VCaP (cell line): Measurements from ENCODE around the gene PHACTR2.
"Not testable (repeated sequence)": the region's sequence is repeated elsewhere in the genome, so short reads cannot be mapped to it uniquely, and the experiment has no call there.

ENCODE experiments used
- H3K27ac ChIP-seq: fragments of 450-650 bp; 2 replicates; pipeline ENCODE4 v1.5.1; 2017
- TF ChIP-seq, protein P1 (sequence below): fragments of 450-650 bp; conservative IDR thresholded peaks from 2 replicates; pipeline ENCODE4 v1.5.1; 2017; ENCODE audit warnings: mild to moderate bottlenecking, moderate library complexity

PHACTR2 gene

DNA sequence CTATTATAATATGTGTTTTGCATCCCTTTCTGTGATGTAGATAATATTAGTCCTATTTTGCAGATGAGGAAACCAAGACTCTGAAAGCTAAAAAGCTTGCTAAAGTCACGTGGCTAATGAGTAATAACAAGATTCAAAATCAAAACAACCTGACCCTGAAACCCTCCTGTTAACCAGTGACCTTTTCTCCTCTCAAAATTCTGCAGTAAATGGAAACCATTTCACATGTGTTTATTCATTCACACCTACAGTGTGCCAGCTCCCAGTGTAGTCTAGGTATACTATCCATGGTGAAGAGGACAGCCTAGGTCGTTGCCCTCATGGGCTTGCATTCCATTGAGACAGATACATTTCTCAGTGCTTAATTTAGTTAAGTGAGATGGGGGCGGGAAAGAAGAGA, 30.6 kb upstream of the PHACTR2 start:
- TF ChIP-seq, protein P1, sequence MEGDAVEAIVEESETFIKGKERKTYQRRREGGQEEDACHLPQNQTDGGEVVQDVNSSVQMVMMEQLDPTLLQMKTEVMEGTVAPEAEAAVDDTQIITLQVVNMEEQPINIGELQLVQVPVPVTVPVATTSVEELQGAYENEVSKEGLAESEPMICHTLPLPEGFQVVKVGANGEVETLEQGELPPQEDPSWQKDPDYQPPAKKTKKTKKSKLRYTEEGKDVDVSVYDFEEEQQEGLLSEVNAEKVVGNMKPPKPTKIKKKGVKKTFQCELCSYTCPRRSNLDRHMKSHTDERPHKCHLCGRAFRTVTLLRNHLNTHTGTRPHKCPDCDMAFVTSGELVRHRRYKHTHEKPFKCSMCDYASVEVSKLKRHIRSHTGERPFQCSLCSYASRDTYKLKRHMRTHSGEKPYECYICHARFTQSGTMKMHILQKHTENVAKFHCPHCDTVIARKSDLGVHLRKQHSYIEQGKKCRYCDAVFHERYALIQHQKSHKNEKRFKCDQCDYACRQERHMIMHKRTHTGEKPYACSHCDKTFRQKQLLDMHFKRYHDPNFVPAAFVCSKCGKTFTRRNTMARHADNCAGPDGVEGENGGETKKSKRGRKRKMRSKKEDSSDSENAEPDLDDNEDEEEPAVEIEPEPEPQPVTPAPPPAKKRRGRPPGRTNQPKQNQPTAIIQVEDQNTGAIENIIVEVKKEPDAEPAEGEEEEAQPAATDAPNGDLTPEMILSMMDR = no peak
- H3K27ac ChIP-seq = no peak overlapping the region

DNA sequence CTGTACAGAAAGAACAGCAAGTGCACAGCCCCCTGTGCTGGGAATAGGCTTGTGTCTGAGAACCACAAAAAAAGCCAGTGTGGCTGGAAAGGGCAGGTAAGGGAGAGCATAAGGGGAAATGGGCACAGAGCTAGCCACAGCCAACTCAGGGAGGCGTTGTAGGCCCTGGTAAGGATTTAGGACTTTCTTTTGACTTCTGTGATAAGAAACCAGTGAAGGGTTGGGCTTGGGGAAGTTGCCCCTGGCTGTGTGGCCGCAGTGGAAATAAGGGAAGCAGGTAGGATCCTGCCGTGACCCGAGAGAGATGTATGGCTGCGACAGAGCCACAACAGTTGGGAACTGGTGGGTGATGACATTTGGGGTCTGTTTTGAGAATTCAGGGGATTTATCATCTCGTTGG, 30.0 kb upstream of the PHACTR2 start:
- H3K27ac ChIP-seq = no peak overlapping the region
- TF ChIP-seq, protein P1 = no peak

DNA sequence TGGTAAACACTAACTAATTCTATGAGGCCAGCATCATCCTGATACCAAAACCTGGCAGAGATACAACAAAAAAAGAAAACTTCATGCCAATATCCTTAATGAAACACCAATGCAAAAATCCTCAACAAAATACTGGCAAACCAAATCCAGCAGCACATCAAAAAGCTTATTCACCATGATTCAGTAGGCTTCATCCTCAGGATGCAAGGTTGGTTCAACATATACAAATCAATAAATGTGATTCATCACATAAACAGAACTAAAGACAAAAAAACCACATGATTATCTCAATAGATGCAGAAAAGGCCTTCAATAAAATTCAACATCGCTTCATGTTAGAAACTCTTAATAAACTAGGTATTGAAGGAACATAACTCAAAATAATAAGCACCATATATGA, 28.4 kb upstream of the PHACTR2 start:
- H3K27ac ChIP-seq = not testable (repeated sequence)

DNA sequence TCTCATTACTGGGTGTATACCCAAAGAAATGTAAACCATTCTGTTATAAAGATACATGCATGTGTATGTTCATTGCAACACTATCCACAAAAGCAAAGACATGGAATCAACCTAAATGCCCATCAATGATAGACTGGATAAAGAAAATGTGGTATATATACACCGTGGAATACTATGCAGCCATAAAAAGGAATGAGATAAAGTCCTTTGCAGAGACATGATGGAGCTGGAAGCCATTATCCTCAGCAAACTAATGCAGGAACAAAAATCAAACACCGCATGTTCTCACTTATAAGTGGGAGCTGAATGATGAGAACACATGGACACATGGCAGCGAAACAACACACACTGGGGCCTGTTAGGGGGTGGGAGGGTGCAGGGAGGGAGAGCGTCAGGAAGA, 26.4 kb upstream of the PHACTR2 start:
- H3K27ac ChIP-seq = not testable (repeated sequence)

DNA sequence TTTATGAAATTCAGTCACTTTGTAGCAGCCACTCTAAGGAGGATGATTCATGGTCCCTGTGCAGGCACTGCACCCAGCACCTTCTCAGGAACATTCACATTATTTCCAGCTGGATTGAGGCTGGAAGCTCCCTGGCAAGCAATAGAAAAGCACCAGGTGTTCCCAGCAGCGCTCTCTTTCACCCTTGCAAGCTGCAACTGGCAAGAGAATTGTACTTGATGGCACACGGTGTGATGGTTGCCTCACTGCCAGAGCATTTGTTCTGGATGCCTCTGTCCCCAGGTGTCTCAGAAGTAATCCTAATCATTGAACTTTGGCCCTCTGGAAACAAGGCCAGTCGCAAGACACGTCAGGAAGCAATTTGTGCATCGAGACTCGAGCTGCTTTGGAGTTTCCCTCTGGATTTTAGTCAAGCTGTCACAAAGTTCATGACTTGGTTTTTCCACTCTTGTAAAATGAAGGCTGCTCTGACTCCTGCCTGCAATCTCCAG, 24.9 kb upstream of the PHACTR2 start:
- no peak overlapping the region for H3K27ac ChIP-seq
- TF ChIP-seq, protein P1 = no peak

DNA sequence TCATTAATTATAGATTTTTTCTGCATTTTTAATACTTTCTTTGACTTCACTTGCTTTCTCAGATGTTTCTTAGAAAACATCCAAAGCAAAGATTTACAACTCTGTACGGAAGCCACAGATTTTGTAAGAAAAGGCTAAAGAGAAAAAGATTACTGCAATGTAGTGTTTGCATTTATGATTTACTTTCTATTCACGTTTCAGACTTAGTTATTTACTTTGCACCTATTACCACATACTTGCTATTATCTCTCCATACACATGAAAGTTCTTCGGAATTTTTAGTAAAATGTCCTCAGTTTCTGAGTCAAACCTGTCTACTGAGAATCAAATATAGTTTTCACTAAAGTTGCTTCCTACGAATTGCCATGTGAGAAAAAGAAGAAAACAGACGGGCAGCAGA, 22.2 kb upstream of the PHACTR2 start:
- 0 out of 2 replicates have a peak overlapping the region, but pooled peaks have one; percentile 9 for H3K27ac ChIP-seq
- TF ChIP-seq, protein P1 = no peak

DNA sequence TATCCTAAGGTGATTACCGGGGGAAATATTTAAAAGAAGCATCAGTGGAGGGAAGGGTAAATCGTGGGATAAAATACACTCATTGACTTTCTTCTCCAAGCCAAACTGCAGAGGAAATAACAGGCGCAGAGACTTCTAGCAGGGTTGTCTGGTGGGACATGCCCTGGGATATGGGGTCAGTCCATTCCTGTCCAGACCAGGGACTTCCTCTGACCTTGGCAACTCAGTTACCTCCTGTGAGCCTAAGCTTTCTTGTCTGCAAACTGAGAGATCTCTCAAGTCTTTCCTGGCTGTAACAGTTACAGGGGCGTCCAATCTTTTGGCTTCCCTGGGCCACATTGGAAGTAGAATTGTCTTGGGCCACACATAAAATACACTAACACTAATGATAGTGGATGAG, 21.7 kb upstream of the PHACTR2 start:
- H3K27ac ChIP-seq = 0 out of 2 replicates have a peak overlapping the region, but pooled peaks have one; percentile 9
- TF ChIP-seq, protein P1 = no peak

DNA sequence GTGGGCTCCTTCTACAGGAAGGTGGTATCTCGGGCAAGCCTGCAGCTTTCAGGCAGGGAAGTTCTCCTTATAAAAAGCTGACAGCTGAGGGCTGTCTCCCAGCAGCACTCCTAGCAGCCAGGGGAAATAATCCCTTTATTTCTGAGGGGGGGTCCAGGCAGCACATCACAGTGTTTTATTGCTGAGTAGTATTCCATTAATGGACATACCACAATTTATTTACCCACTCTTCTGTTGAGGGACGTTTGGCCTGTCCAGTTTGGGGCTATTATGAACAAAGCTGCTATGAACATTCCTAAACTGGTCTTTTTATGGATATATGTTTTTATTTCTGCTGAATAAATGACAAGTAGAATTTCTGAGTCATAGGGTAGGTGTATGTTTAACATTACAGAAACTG, 20.0 kb upstream of the PHACTR2 start:
- H3K27ac ChIP-seq = no peak overlapping the region
- TF ChIP-seq, protein P1 = no peak

DNA sequence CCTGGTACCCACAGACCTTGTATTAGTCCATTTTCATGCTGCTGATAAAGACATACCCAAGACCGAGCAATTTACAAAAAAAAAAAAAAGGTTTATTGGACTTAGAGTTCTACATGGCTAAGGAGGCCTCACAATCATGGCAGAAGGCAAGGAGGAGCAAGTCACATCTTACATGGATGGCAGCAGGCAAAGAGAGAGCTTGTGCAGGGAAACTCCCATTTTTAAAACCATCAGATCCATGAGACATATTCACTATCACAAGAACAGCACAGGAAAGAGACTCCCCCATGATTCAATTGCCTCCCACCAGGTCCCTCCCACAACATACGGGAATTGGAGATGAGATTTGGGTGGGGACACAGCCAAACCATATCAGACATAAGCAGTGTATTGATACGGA, 17.6 kb upstream of the PHACTR2 start:
- H3K27ac ChIP-seq = not testable (repeated sequence)
